GM12878 (cell line): Measurements from ENCODE around the gene NAA30. TPM values are rescaled to one million over a fixed set of nuclear protein-coding genes. Genes with fewer than 3 reads are reported as not detected.

Source experiments
- ATAC-seq: fragments of 200-7000 bp; cut with Tn5 transposase; 3 replicates; pipeline ENCODE4 v1.9.1; 2020; ENCODE audit warnings: mild to moderate bottlenecking, moderate library complexity
- BruUV-seq: library from RNA; stranded (reverse); fragments of 400-500 nt; replicated peaks from 2 replicates; lab custom pipeline; 2021; lab: Mats Ljungman, UMichigan
- CTCF ChIA-PET: fragments of 300-600 bp; sonication (Branson Sonifier 250); formaldehyde crosslinking; extraction: SDS; loops from one replicate; lab custom pipeline; 2021; ENCODE audit warnings: inconsistent platforms; lab: Yijun Ruan, JAX
- POLR2A ChIA-PET: fragments of 350-600 bp; formaldehyde crosslinking; extraction: SDS; loops from one replicate; lab custom pipeline; 2021; ENCODE audit warnings: inconsistent platforms; lab: Charles Lee
- RAD21 ChIA-PET: fragments of 300-600 bp; sonication (Branson Sonifier 250); formaldehyde crosslinking; loops from one replicate; lab custom pipeline; 2023; ENCODE audit warnings: antibody characterized with exemption; ENCODE audit not compliant: unreplicated experiment; lab: Charles Lee
- SMC1A ChIA-PET: fragments of 300-600 bp; sonication (Branson Sonifier 250); formaldehyde crosslinking; loops from one replicate; lab custom pipeline; 2023; ENCODE audit not compliant: unreplicated experiment, uncharacterized antibody; lab: Charles Lee
- DNase-seq: peaks from one replicate; pipeline ENCODE4 v3.0.0-alpha.2; 2011; ENCODE audit warnings: low read depth, low spot score
- FAIRE-seq: peaks from 3 replicates; lab custom pipeline; 2011; peaks lifted over from hg19 to GRCh38; lab: Jason Lieb, UNC
- H2AFZ ChIP-seq: 2 replicates; pipeline ENCODE4 v1.6.0; 2011; ENCODE audit warnings: low read depth, low read length, control low read depth; ENCODE audit not compliant: control insufficient read depth
- H3K27ac ChIP-seq: 2 replicates; pipeline ENCODE4 v1.5.1; 2011; ENCODE audit warnings: control low read depth; ENCODE audit not compliant: control insufficient read depth, insufficient read depth
- H3K27me3 ChIP-seq, 2 experiments: replicated peaks in 1 of 2; 2 replicates each; pipeline versions ENCODE4 v1.6.0 to v1.6.1; 2011; ENCODE audit warnings: low read length in 1 of 2; ENCODE audit not compliant: control insufficient read depth in 2 of 2, insufficient read depth in 2 of 2
- H3K36me3 ChIP-seq, 2 experiments: 2 replicates each; pipeline ENCODE4 v1.5.1; 2011; ENCODE audit warnings: low read length in 1 of 2; ENCODE audit not compliant: control insufficient read depth in 2 of 2, insufficient read depth in 2 of 2
- H3K4me1 ChIP-seq: 2 replicates; pipeline ENCODE4 v1.6.1; 2011; ENCODE audit warnings: mild to moderate bottlenecking, low read length, moderate library complexity, mixed read lengths; ENCODE audit not compliant: control insufficient read depth, insufficient read depth
- H3K4me2 ChIP-seq: 2 replicates; pipeline ENCODE4 v1.6.0; 2011; ENCODE audit warnings: control low read depth; ENCODE audit not compliant: control insufficient read depth, insufficient read depth
- H3K4me3 ChIP-seq: fragments of 200-600 bp; sonication (generic); 2 replicates; pipeline ENCODE4 v1.5.1; 2016
- H3K79me2 ChIP-seq: 2 replicates; pipeline ENCODE4 v1.6.0; 2011; ENCODE audit warnings: low read length; ENCODE audit not compliant: control insufficient read depth, insufficient read depth
- H3K9ac ChIP-seq: 2 replicates; pipeline ENCODE4 v1.8.0; 2011; ENCODE audit warnings: low read length, control low read depth, mixed read lengths; ENCODE audit not compliant: control insufficient read depth, insufficient read depth
- H3K9me3 ChIP-seq: replicated peaks from 3 replicates; pipeline ENCODE4 v1.5.1; 2011; ENCODE audit warnings: mild to moderate bottlenecking, low read length; ENCODE audit not compliant: control insufficient read depth, insufficient read depth
- H4K20me1 ChIP-seq: 2 replicates; pipeline ENCODE4 v1.6.0; 2011; ENCODE audit not compliant: control insufficient read depth, insufficient read depth
- ASH2L ChIP-seq: fragments of 300-600, 200-600 bp; sonication (generic); IDR thresholded peaks from 2 replicates; pipeline ENCODE4 v1.6.1; 2017; ENCODE audit warnings: low read depth, mild to moderate bottlenecking, borderline replicate concordance
- BACH1 ChIP-seq: fragments of 450-650 bp; IDR thresholded peaks from 2 replicates; pipeline ENCODE4 v1.6.1; 2017; ENCODE audit warnings: mild to moderate bottlenecking, borderline replicate concordance
- EED ChIP-seq: sonication (generic); IDR thresholded peaks from 2 replicates; pipeline ENCODE4 v1.6.1; 2016; ENCODE audit warnings: antibody characterized with exemption, low read depth
- JUNB ChIP-seq: IDR thresholded peaks from 2 replicates; pipeline ENCODE4 v1.6.1; 2016; ENCODE audit warnings: antibody characterized with exemption, mild to moderate bottlenecking
- MLLT1 ChIP-seq: fragments of 450-650 bp; IDR thresholded peaks from 2 replicates; pipeline ENCODE4 v1.6.1; 2016; ENCODE audit warnings: mild to moderate bottlenecking
- MYC ChIP-seq: IDR thresholded peaks from 2 replicates; pipeline ENCODE4 v1.6.1; 2011; ENCODE audit warnings: mild to moderate bottlenecking, low read length, moderate library complexity, inconsistent platforms; ENCODE audit not compliant: insufficient read depth, insufficient replicate concordance, insufficient read length, severe bottlenecking
- NFIC ChIP-seq: IDR thresholded peaks from 2 replicates; pipeline ENCODE4 v1.6.1; 2012; ENCODE audit warnings: low read depth, mild to moderate bottlenecking, inconsistent platforms, low read length, moderate library complexity
- NKRF ChIP-seq: fragments of 450-650 bp; conservative IDR thresholded peaks from 2 replicates; pipeline ENCODE4 v1.6.1; 2017; ENCODE audit warnings: mild to moderate bottlenecking, moderate library complexity
- RAD51 ChIP-seq: fragments of 450-650 bp; IDR thresholded peaks from 2 replicates; pipeline ENCODE4 v1.6.1; 2016; ENCODE audit warnings: moderate library complexity, mild to moderate bottlenecking, inconsistent platforms
- SPI1 ChIP-seq: IDR thresholded peaks from 2 replicates; pipeline ENCODE4 v1.6.1; 2011; ENCODE audit warnings: low read depth, mild to moderate bottlenecking, low read length, moderate library complexity, borderline replicate concordance; ENCODE audit not compliant: insufficient read depth
- TCF12 ChIP-seq: IDR thresholded peaks from 2 replicates; pipeline ENCODE4 v1.6.1; 2011; ENCODE audit warnings: low read depth, mild to moderate bottlenecking, low read length
- YY1 ChIP-seq: IDR thresholded peaks from 2 replicates; pipeline ENCODE4 v1.6.1; 2011; ENCODE audit warnings: low read depth, mild to moderate bottlenecking, low read length
- WGBS: methylation state at CpG from one replicate; pipeline ENCODE4 v1.1.6; 2016; ENCODE audit warnings: low lambda C conversion rate; ENCODE audit not compliant: insufficient replicate concordance, insufficient coverage; ENCODE audit errors: missing lambda C conversion rate; 5-methylcytosine and 5-hydroxymethylcytosine counted together
- in situ Hi-C: fragments of 300-500 bp; cut with MboI; formaldehyde crosslinking; loops from 9 replicates; pipeline ENCODE4 v1.14.3; 2018; ENCODE audit warnings: mixed read lengths
- intact Hi-C: fragments of 100-400 bp; cut with micrococcal nuclease; formaldehyde crosslinking; loops from one replicate; pipeline ENCODE4 v1.14.2; 2022; ENCODE audit not compliant: unreplicated experiment
- polyA plus RNA-seq, 11 experiments: library from polyadenylated mRNA; depleted of rRNA in 4 of 11; unstranded in 6 of 11; stranded (reverse) in 5 of 11; fragments of >200 nt; fragmentation: Nextera tagmentation in 4 of 11; fragmentation: Illumina TruSeq in 1 of 11; extraction: Ambion mirVana in 4 of 11; extraction: Trizol in 1 of 11; gene quantifications; 1 replicate in 1 of 11; 2 replicates in 10 of 11; pipeline versions ENCODE4 v1.2.1 to v1.2.3, GENCODE V29; 2011 to 2016; ENCODE audit warnings: inconsistent platforms in 2 of 11, missing spikeins in 2 of 11, low read depth in 1 of 11
- total RNA-seq, 4 experiments: library from RNA; depleted of rRNA in 3 of 4; stranded (reverse); fragments of >200 nt in 3 of 4; fragmentation: Illumina TruSeq in 1 of 4; extraction: Trizol in 1 of 4; gene quantifications; 2 replicates each; pipeline versions ENCODE4 v1.2.1 to v1.2.3, GENCODE V29; 2013 to 2021

NAA30 gene
- total and polyA plus RNA-seq, 10 of the 15 experiments (the other 5 are each of a cell fraction or from before 2014, with no cell fraction given) = 4.5 to 15.6 (median 10.5) TPM

GRCh38 chr14:57378661-57379060 is 11.7 kb upstream of the NAA30 start (continued):
- TF ChIP-seq ASH2L = no peak
- no peak for TF ChIP-seq NFIC
- TF ChIP-seq TCF12 = no peak
- TF ChIP-seq SPI1 = no peak
- TF ChIP-seq YY1 = no peak
- TF ChIP-seq BACH1 = no peak
- no peak for TF ChIP-seq JUNB
- TF ChIP-seq NKRF = no peak
- TF ChIP-seq, all 136 proteins: peak for 0

DNA sequence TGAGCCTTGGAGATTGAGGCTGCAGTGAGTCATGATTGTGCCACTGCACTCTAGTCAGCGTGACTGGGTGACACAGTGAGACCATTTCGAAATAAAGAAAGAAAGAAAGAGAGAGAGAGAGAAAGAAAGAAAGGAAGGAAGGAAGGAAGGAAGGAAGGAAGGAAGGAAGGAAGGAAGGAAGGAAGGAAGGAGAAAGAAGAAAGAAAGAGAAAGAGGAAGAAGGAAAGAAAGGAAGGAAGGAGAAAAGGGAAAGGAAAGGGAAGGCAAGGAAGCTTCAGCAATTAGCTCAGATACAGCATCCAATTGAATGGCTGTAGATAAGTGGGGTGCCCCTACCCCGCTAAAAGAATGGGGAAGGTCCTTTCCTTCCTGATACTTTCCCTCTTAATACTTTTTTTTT is 9.5 kb upstream of the NAA30 start:
- ChIA-PET RAD21 (no interaction called here), POLR2A (no interaction called here), CTCF (no interaction called here), SMC1A (interaction anchor here (0.7 to 2.9 kb wide), 4 partner anchors 9 to 1718 kb away, joined by 3 to 9 read pairs (median 4); partner anchors contain the start of gene NAA30)
- no peak overlapping the region for H3K27ac ChIP-seq
- TF ChIP-seq EED = no peak
- TF ChIP-seq RAD51 = no peak
- TF ChIP-seq MLLT1 = no peak
- TF ChIP-seq MYC = no peak
- FAIRE-seq (no peak), DNase-seq (no peak), ATAC-seq (no peak)
- BruUV-seq = no TSS peak
- no peak overlapping the region for H3K4me3 ChIP-seq
- H2AFZ ChIP-seq = no peak overlapping the region
- H4K20me1 ChIP-seq = no peaks in the 10 kb centered on the region
- H3K9me3 ChIP-seq = no peaks in the 10 kb centered on the region
- H3K79me2 ChIP-seq = no peaks in the 10 kb centered on the region
- H3K4me1 ChIP-seq = no peaks in the 10 kb centered on the region
- in situ Hi-C loops = no loop called here
- intact Hi-C loops = no loop called here
- H3K4me2 ChIP-seq = no peak overlapping the region
- H3K27me3 ChIP-seq = no peaks in the 10 kb centered on the region
- H3K36me3 ChIP-seq = no peaks in the 10 kb centered on the region
- WGBS = 37% methylated on average over 3 of the region's 3 CpGs
- no peak overlapping the region for H3K9ac ChIP-seq
